OCI-LY7 (cell line): ENCODE results near the gene NCAPD3.
"Not testable (repeated sequence)": the region's sequence is repeated elsewhere in the genome, so short reads cannot be mapped to it uniquely, and the experiment has no call there.

Experiments used
- CTCF ChIP-seq: fragments of 200-600 bp; sonication (generic); conservative IDR thresholded peaks from 2 replicates; pipeline ENCODE4 v1.5.1; 2014; ENCODE audit warnings: mild to moderate bottlenecking, antibody characterized with exemption, low read length, moderate library complexity, mixed read lengths
- EZH2phosphoT487 ChIP-seq: fragments of 200-600 bp; sonication (generic); IDR thresholded peaks from 2 replicates; pipeline ENCODE4 v1.6.1; 2018; ENCODE audit warnings: low read depth, borderline replicate concordance, mild to moderate bottlenecking, mixed run types, antibody characterized with exemption, low read length, moderate library complexity, mixed read lengths

- not testable (repeated sequence) for TF ChIP-seq CTCF, EZH2phosphoT487
Measured at GRCh38 chr11:134255184-134255561, 31.4 kb upstream of the NCAPD3 start.
